Thoracic aorta (tissue), 2 donors: ENCODE results near the gene CHRNB4. TPM values are rescaled to one million over a fixed set of nuclear protein-coding genes. Genes with fewer than 3 reads are reported as not detected.
"Not testable (repeated sequence)": the region's sequence is repeated elsewhere in the genome, so short reads cannot be mapped to it uniquely, and the experiment has no call there.

Experiments used
- ATAC-seq: fragments of 150-250 bp; one replicate; pipeline ENCODE4 v1.8.0; 2017; ENCODE audit warnings: low read depth; ENCODE audit not compliant: insufficient number of reproducible peaks, low FRiP score
- DNase-seq: peaks from one replicate; pipeline ENCODE4 v3.0.0-alpha.2; 2020; ENCODE audit warnings: low spot score
- H3K27ac ChIP-seq, 2 donors: fragments of 200-600 bp; sonication (generic); 1 replicate in 1 of 2; 2 replicates in 1 of 2; pipeline ENCODE4 v1.5.1; 2016; ENCODE audit warnings: mild to moderate bottlenecking in 2 of 2, moderate library complexity in 2 of 2
- H3K27me3 ChIP-seq: fragments of 200-600 bp; sonication (generic); replicated peaks from 2 replicates; pipeline ENCODE4 v1.6.0; 2016; ENCODE audit warnings: mild to moderate bottlenecking; ENCODE audit not compliant: insufficient read depth
- H3K36me3 ChIP-seq: fragments of 200-600 bp; sonication (generic); one replicate; pipeline ENCODE4 v1.5.1; 2016
- H3K4me1 ChIP-seq, 2 donors: fragments of 200-600 bp; sonication (generic); 1 replicate in 1 of 2; 2 replicates in 1 of 2; pipeline versions ENCODE4 v1.5.1 to v1.6.0; 2016; ENCODE audit warnings: low read depth in 2 of 2, mild to moderate bottlenecking in 1 of 2; ENCODE audit not compliant: control insufficient read depth in 1 of 2
- H3K4me3 ChIP-seq: fragments of 200-600 bp; sonication (generic); 2 replicates; pipeline ENCODE4 v1.5.1; 2016; ENCODE audit warnings: mild to moderate bottlenecking
- H3K9me3 ChIP-seq: fragments of 200-600 bp; sonication (generic); 2 replicates; pipeline ENCODE4 v1.5.1; 2016
- CTCF ChIP-seq: fragments of 200-600 bp; sonication (generic); IDR thresholded peaks from one replicate; pipeline ENCODE4 v1.5.1; 2019; ENCODE audit warnings: antibody characterized with exemption
- total RNA-seq, 2 donors: library from RNA; depleted of rRNA; stranded (reverse); fragments of >200 nt; gene quantifications; one replicate each; pipeline versions ENCODE4 v1.1.0 to v1.2.3, GENCODE V29; 2016

CHRNB4 gene
- total RNA-seq, 2 donors from 2014 or later = not detected

- no peak for DNase-seq
- Histone ChIP-seq H3K27ac (no peak overlapping the region), H3K27me3 (peaks cover 4% of the 10 kb centered on the region), H3K4me3 (no peak overlapping the region), H3K4me1 (peaks cover 4 to 7% of the 10 kb centered on the region in 2 donors), H3K36me3 (no peaks in the 10 kb centered on the region), H3K9me3 (no peaks in the 10 kb centered on the region)
- no peak for TF ChIP-seq CTCF
- no peak for ATAC-seq
These were observed 25.8 kb downstream of the CHRNB4 start for GRCh38 chr15:78615151-78615589.

- Histone ChIP-seq H3K27me3 (no peaks in the 10 kb centered on the region), H3K27ac (no peak overlapping the region), H3K4me1 (no peaks in the 10 kb centered on the region), H3K9me3 (no peaks in the 10 kb centered on the region), H3K36me3 (no peaks in the 10 kb centered on the region), H3K4me3 (no peak overlapping the region)
- no peak for ATAC-seq
- TF ChIP-seq CTCF = no peak
- DNase-seq = no peak
These were observed 27.0 kb downstream of the CHRNB4 start for GRCh38 chr15:78614021-78614420.

GRCh38 chr15:78609551-78609950 lies 31.5 kb downstream of the CHRNB4 start:
- not testable (repeated sequence) for DNase-seq, H3K4me3 ChIP-seq, H3K27me3 ChIP-seq, ATAC-seq, H3K9me3 ChIP-seq, H3K4me1 ChIP-seq, H3K27ac ChIP-seq, H3K36me3 ChIP-seq

GRCh38 chr15:78605680-78606079 lies 35.3 kb downstream of the CHRNB4 start:
- ATAC-seq = no peak

GRCh38 chr15:78605201-78605600 lies 35.8 kb downstream of the CHRNB4 start:
- DNase-seq = no peak
- TF ChIP-seq CTCF = no peak

More at GRCh38 chr15:78605680-78606079, 35.3 kb downstream of the CHRNB4 start:
- DNase-seq = no peak
- no peaks in the 10 kb centered on the region for H3K27me3 ChIP-seq
- no peaks in the 10 kb centered on the region for H3K4me1 ChIP-seq
- H3K27ac ChIP-seq = no peak overlapping the region
- no peak overlapping the region for H3K4me3 ChIP-seq
- no peak for TF ChIP-seq CTCF
- H3K9me3 ChIP-seq = no peaks in the 10 kb centered on the region
- no peaks in the 10 kb centered on the region for H3K36me3 ChIP-seq

GRCh38 chr15:78604420-78604819 lies 36.6 kb downstream of the CHRNB4 start:
- ATAC-seq = no peak
- TF ChIP-seq CTCF = no peak
- Histone ChIP-seq H3K27ac (no peak overlapping the region), H3K4me3 (no peak overlapping the region), H3K36me3 (no peaks in the 10 kb centered on the region), H3K27me3 (no peaks in the 10 kb centered on the region), H3K4me1 (no peaks in the 10 kb centered on the region), H3K9me3 (no peaks in the 10 kb centered on the region)
- no peak for DNase-seq

More at GRCh38 chr15:78605201-78605600, 35.8 kb downstream of the CHRNB4 start:
- Histone ChIP-seq H3K27me3 (no peaks in the 10 kb centered on the region), H3K27ac (no peak overlapping the region), H3K4me1 (no peaks in the 10 kb centered on the region), H3K36me3 (no peaks in the 10 kb centered on the region), H3K9me3 (no peaks in the 10 kb centered on the region), H3K4me3 (no peak overlapping the region)
- no peak for ATAC-seq
